A549 treated with GW870086 at 1 μM for 4 hours (cell line): ENCODE data around the gene CSTF3. TPM values are rescaled to one million over a fixed set of nuclear protein-coding genes. Genes with fewer than 3 reads are reported as not detected.

Experiments
- total RNA-seq: library from RNA; stranded (reverse); fragments of 200-300 nt; extraction: Qiagen RNA extraction; gene quantifications from 5 replicates; pipeline ENCODE4 v1.2.3, GENCODE V29; 2022; ENCODE audit warnings: low read depth

The CSTF3 gene
- 23.1 to 27.3 TPM (median 24.8 TPM) in 5 replicates for total RNA-seq

DNA sequence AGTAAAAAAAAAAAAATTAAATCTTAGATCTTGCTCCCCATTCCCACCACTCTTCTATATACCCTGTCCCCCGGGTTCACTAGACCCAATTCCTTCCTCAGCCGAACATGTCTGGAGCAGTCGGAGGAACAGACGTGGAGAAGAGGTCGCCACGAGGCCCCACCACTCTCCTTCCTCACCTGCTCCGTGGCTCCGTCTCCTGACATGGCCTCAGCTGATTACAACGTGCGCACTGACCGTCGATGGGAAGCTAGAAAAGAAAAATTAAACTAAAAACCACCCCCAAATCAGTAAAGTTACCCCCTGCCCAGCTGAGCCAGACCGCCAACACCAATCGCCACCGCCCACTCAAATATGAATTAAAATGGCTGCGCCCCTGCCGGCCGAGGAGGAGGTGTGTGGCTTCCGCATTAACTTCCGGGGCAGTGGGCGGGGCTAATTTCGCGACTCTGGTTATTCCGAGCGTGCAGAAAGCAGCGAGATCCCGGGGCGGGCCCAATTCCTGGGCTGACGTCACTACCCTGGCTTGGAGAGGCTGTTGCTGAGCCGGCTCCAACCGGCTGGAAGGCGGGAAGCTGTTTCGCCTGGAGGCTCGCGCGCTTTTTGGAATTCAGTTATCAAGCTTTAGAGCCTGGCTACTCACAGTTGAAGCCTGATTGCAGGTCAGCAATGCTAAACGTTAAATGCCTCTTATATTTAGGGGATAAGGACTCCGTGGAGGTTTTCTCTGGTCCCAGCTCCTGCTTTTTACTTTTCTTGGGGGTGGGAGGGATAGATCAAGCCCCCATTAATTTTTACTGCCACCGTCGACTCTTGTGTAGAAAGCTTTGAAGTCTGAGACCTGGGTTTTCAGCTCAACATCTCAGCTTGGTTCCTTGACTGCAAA is at the start of gene CSTF3:
Gene CSTF3 (minus strand): TSS at position 361 of the 886 bp plus-strand sequence. CDS start 155 bp downstream, at position 206.

DNA sequence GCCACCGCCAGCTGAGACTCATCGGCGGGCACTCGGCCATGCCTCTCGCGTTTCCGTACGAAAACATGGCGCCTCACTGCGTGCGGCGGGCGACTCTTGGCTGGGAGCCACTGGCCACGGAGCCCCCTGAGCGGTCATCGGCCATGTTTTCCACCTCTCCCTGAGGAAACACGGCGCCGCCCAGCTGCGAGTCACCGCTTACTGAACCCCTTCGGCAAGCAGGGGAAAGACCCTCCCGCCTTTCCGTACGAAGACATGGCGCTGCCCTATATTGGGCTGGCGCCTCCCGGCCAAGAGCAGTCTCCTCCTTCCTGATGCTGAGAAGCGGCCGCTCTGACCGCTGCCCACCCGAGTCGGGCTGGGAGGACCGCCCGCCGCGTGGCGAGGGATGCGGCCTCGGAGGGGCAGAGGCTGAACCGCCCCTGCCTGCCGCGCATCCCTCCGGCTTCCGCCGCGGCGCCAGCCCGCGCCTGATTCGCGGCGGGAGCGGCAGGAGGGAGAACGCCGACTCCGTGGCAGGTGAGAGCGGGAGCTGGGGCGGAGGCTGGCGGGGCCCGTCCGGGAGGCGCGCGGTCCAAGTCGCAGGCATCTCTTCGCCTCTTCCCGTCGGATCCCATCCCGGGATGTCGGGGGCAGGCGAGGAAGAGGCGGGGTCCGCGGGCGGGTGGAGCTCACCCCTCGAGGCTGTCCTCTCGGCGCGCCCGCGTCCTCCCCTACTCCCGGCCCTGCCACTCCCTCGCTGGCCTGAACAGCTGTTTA is 121.8 kb downstream of the CSTF3 start, which contains the start of gene TCP11L1:
Gene TCP11L1 (plus strand): TSS at position 299 of the 759 bp plus-strand sequence. CDS start 4,202 bp downstream, outside the sequence.

Other genes starting within 250 kb of the CSTF3 start
- gene DEPDC7, start 145.6 kb downstream of the CSTF3 start, total RNA-seq = 6.5 to 7.9 TPM (median 7.7 TPM) in 5 replicates
- gene TCP11L1, start 121.9 kb downstream of the CSTF3 start, total RNA-seq = 17.5 to 23.5 TPM (median 21.0 TPM) in 5 replicates
- 10.0 to 18.5 TPM (median 16.7 TPM) in 5 replicates for gene HIPK3, start 95.9 kb upstream of the CSTF3 start, total RNA-seq
- gene KIAA1549L, start 214.6 kb upstream of the CSTF3 start, total RNA-seq = 6.1 to 9.4 TPM (median 7.4 TPM) in 5 replicates